Liver (tissue), 9 donors: ENCODE measurements around the gene SOD1. TPM values are rescaled to one million over a fixed set of nuclear protein-coding genes. Genes with fewer than 3 reads are reported as not detected.

Experiments used
- DNase-seq: peaks from one replicate; pipeline ENCODE4 v3.0.0-alpha.2; 2017; ENCODE audit warnings: low spot score
- H3K27ac ChIP-seq, 2 donors: one replicate each; pipeline ENCODE4 v1.7.0; 2013; ENCODE audit warnings: inconsistent platforms in 2 of 2, low read length in 2 of 2, control low read depth in 1 of 2, low read depth in 1 of 2, mild to moderate bottlenecking in 1 of 2
- H3K27me3 ChIP-seq, 4 donors: one replicate each; pipeline versions ENCODE4 v1.6.1 to v1.7.0; 2013; ENCODE audit warnings: low read length in 3 of 4, inconsistent platforms in 1 of 4, mild to moderate bottlenecking in 1 of 4, moderate library complexity in 1 of 4; ENCODE audit not compliant: control insufficient read depth in 4 of 4, insufficient read depth in 4 of 4
- H3K36me3 ChIP-seq, 4 donors: one replicate each; pipeline versions ENCODE4 v1.6.1 to v1.7.0; 2013; ENCODE audit warnings: low read length in 3 of 4, mild to moderate bottlenecking in 3 of 4, low read depth in 1 of 4, moderate library complexity in 1 of 4; ENCODE audit not compliant: control insufficient read depth in 4 of 4, insufficient read depth in 3 of 4
- H3K4me1 ChIP-seq, 4 donors: one replicate each; pipeline versions ENCODE4 v1.6.1 to v1.7.0; 2013; ENCODE audit warnings: low read length in 3 of 4, mild to moderate bottlenecking in 3 of 4, moderate library complexity in 1 of 4; ENCODE audit not compliant: control insufficient read depth in 4 of 4, insufficient read depth in 4 of 4
- H3K4me3 ChIP-seq, 3 donors: one replicate each; pipeline versions ENCODE4 v1.6.1 to v1.7.0; 2013; ENCODE audit warnings: low read length in 3 of 3, control low read depth in 1 of 3, low read depth in 1 of 3, mild to moderate bottlenecking in 1 of 3
- H3K9ac ChIP-seq, 2 donors: one replicate each; pipeline ENCODE4 v1.7.0; 2013; ENCODE audit warnings: low read length in 2 of 2, mild to moderate bottlenecking in 2 of 2, moderate library complexity in 2 of 2, control low read depth in 1 of 2, low read depth in 1 of 2
- H3K9me3 ChIP-seq, 4 donors: one replicate each; pipeline versions ENCODE4 v1.6.1 to v1.7.0; 2013; ENCODE audit warnings: low read length in 3 of 4; ENCODE audit not compliant: control insufficient read depth in 4 of 4
- ATF3 ChIP-seq: IDR thresholded peaks from 2 replicates; pipeline ENCODE4 v1.6.1; 2016; ENCODE audit warnings: antibody characterized with exemption
- CTCF ChIP-seq: fragments of 150-350 bp; IDR thresholded peaks from 2 replicates; pipeline ENCODE4 v1.5.1; 2017; ENCODE audit warnings: improper control_type of control experiment, low read depth, low read length; ENCODE audit not compliant: missing input control
- FOXA1 ChIP-seq: IDR thresholded peaks from 2 replicates; pipeline ENCODE4 v1.6.1; 2016; ENCODE audit warnings: antibody characterized with exemption
- FOXA2 ChIP-seq: IDR thresholded peaks from 2 replicates; pipeline ENCODE4 v1.6.1; 2016; ENCODE audit warnings: antibody characterized with exemption
- HNF4A ChIP-seq, 2 donors: conservative IDR thresholded peaks; 2 replicates each; pipeline ENCODE4 v1.6.1; 2016; ENCODE audit warnings: antibody characterized with exemption in 2 of 2, mild to moderate bottlenecking in 2 of 2
- JUND ChIP-seq, 2 donors: IDR thresholded peaks; 2 replicates each; pipeline ENCODE4 v1.6.1; 2016; ENCODE audit warnings: antibody characterized with exemption in 2 of 2
- MAX ChIP-seq: IDR thresholded peaks from 2 replicates; pipeline ENCODE4 v1.6.1; 2016; ENCODE audit warnings: antibody characterized with exemption
- NR2F2 ChIP-seq: IDR thresholded peaks from 2 replicates; pipeline ENCODE4 v1.6.1; 2016; ENCODE audit warnings: antibody characterized with exemption
- REST ChIP-seq: IDR thresholded peaks from 2 replicates; pipeline ENCODE4 v1.6.1; 2016; ENCODE audit warnings: antibody characterized with exemption, mild to moderate bottlenecking
- RXRA ChIP-seq, 2 donors: IDR thresholded peaks; 2 replicates each; pipeline ENCODE4 v1.6.1; 2017 to 2018; ENCODE audit warnings: antibody characterized with exemption in 2 of 2, mild to moderate bottlenecking in 1 of 2
- SP1 ChIP-seq: IDR thresholded peaks from 2 replicates; pipeline ENCODE4 v1.6.1; 2018; ENCODE audit warnings: antibody characterized with exemption, mild to moderate bottlenecking
- TAF1 ChIP-seq: conservative IDR thresholded peaks from 2 replicates; pipeline ENCODE4 v1.6.1; 2016; ENCODE audit warnings: antibody characterized with exemption, mild to moderate bottlenecking
- YY1 ChIP-seq: IDR thresholded peaks from 2 replicates; pipeline ENCODE4 v1.6.1; 2016; ENCODE audit warnings: antibody characterized with exemption, mild to moderate bottlenecking
- ZBTB33 ChIP-seq: IDR thresholded peaks from 2 replicates; pipeline ENCODE4 v1.6.1; 2016; ENCODE audit warnings: antibody characterized with exemption
- WGBS: extraction: QIAGEN DNeasy Blood & Tissue Kit; methylation state at CpG from one replicate; pipeline ENCODE4 v1.1.7; 2013; 5-methylcytosine and 5-hydroxymethylcytosine counted together
- polyA plus RNA-seq, 2 donors: library from polyadenylated mRNA; stranded (reverse) in 1 of 2; unstranded in 1 of 2; fragments of 200-250 nt in 1 of 2; fragments of >200 nt in 1 of 2; fragmentation: Nextera tagmentation in 1 of 2; extraction: Ambion mirVana in 1 of 2; gene quantifications; one replicate each; pipeline versions ENCODE4 v1.2.1 to v1.2.3, GENCODE V29; 2013 to 2015
- total RNA-seq, 2 donors: library from RNA; depleted of rRNA; stranded (reverse); fragments of >200 nt; gene quantifications; one replicate each; pipeline ENCODE4 v1.2.3, GENCODE V29; 2014
- donor health status: healthy.
- donor health status: healthy.
- donor health status: healthy.
- donor health status: healthy.
- donor health status: healthy.

The SOD1 gene
- total and polyA plus RNA-seq, 4 donors, result 129 to 1,258 (median 658) TPM

- Histone ChIP-seq H3K9me3 (no peaks in the 10 kb centered on the region), H3K27ac (peak overlapping the region in 1 of 2 donors; percentile 33), H3K9ac (no peak overlapping the region), H3K4me1 (peaks cover 0 to 31% (median 24%) of the 10 kb centered on the region in 4 donors), H3K4me3 (no peak overlapping the region), H3K36me3 (peaks cover 6 to 48% (median 37%) of the 10 kb centered on the region in 4 donors), H3K27me3 (no peaks in the 10 kb centered on the region)
- TF ChIP-seq NR2F2, result no peak
- TF ChIP-seq ATF3, result no peak
- no peak for TF ChIP-seq SP1
- no peak for TF ChIP-seq REST
- no peak for TF ChIP-seq TAF1
- no peak for TF ChIP-seq CTCF
- TF ChIP-seq HNF4A (conservative IDR thresholded peaks at IDR 0.05), result no peak
- TF ChIP-seq MAX, result no peak
- TF ChIP-seq RXRA (IDR thresholded peaks at IDR 0.05), result no peak
- no peak for TF ChIP-seq FOXA1
- no peak for TF ChIP-seq ZBTB33
- no peak for TF ChIP-seq FOXA2
- TF ChIP-seq YY1, result no peak
- no peak for DNase-seq
- WGBS, result 47% methylated on average over 5 of the region's 5 CpGs
Observed at GRCh38 chr21:31666445-31667010, 7.0 kb downstream of the SOD1 start.

- H3K4me3 ChIP-seq, result no peak overlapping the region
- peak overlapping the region in 1 of 2 donors; percentile 33 for H3K27ac ChIP-seq
- TF ChIP-seq NR2F2 (no peak), HNF4A (conservative IDR thresholded peaks at IDR 0.05) (no peak), JUND (IDR thresholded peaks at IDR 0.05) (no peak), MAX (no peak)
- H3K27me3 ChIP-seq, result no peaks in the 10 kb centered on the region
- peaks cover 0 to 28% (median 21%) of the 10 kb centered on the region in 4 donors for H3K4me1 ChIP-seq
- DNase-seq, result no peak
- no peak overlapping the region for H3K9ac ChIP-seq
- no peaks in the 10 kb centered on the region for H3K9me3 ChIP-seq
- H3K36me3 ChIP-seq, result peaks cover 9 to 49% (median 40%) of the 10 kb centered on the region in 4 donors
- 89% methylated on average over 5 of the region's 5 CpGs for WGBS
Observed at GRCh38 chr21:31667132-31667531, 7.6 kb downstream of the SOD1 start.
